K562 (cell line): ENCODE results near the gene CDKN1B.

Source experiments
- EGR1 ChIP-seq: fragments of 450-650 bp; conservative IDR thresholded peaks from 2 replicates; pipeline ENCODE4 v1.6.1; 2017; ENCODE audit warnings: mild to moderate bottlenecking
- FOXA1 ChIP-seq: fragments of 450-650 bp; IDR thresholded peaks from 2 replicates; pipeline ENCODE4 v1.6.1; 2016; ENCODE audit warnings: mild to moderate bottlenecking, borderline replicate concordance
- KAT8 ChIP-seq: fragments of 450-650 bp; IDR thresholded peaks from 2 replicates; pipeline ENCODE4 v1.6.1; 2016; ENCODE audit warnings: low read depth, mild to moderate bottlenecking
- MYC ChIP-seq, 2 experiments: fragments of 250-450 bp in 1 of 2; sonication (Bioruptor Pico) in 1 of 2; IDR thresholded peaks; 2 replicates each; pipeline versions ENCODE4 v1.5.1 to v1.6.1; 2012 to 2021; ENCODE audit warnings: low read depth in 2 of 2, borderline replicate concordance in 1 of 2, improper control_type of control experiment in 1 of 2, low read length in 1 of 2, mild to moderate bottlenecking in 1 of 2, moderate library complexity in 1 of 2
- NFYB ChIP-seq: IDR thresholded peaks from 2 replicates; pipeline ENCODE4 v1.6.1; 2011; ENCODE audit warnings: mild to moderate bottlenecking, moderate library complexity; ENCODE audit not compliant: insufficient read length; ENCODE audit errors: extremely low read depth
- TF ChIP-seq, protein P1 (sequence below), 2 experiments: fragments of 450-650 bp; formaldehyde crosslinking in 1 of 2; IDR thresholded peaks; 2 replicates each; pipeline versions ENCODE4 v1.4.0 to v1.6.1; 2014 to 2020; ENCODE audit warnings: mild to moderate bottlenecking in 2 of 2, borderline replicate concordance in 1 of 2, low read depth in 1 of 2

DNA sequence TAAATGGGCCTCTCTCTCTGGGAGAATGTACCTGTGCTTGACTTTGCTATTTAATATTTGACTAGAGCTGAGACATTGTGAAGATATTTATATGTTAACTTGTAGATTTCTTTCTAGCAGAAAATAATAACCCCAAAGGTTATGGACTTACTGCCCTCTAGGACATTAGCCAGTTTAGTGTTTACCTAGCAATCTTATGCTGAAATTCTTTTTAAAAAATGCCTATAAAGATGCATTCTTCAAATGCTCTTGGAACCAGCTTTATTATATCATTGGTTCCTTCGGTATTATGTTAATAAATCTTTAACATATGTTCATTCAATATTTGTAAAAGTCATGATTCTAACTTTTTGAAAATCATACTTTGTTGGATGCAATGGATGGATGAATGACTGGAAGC, 49.2 kb upstream of the CDKN1B start:
- TF ChIP-seq MYC (IDR thresholded peaks at IDR 0.05; ENCODE audit: low read depth, low read length) (no peak), MYC (CRISPR knock-in tag; IDR thresholded peaks at IDR 0.05; ENCODE audit: borderline replicate concordance, low read depth) (no peak), NFYB (no peak), KAT8 (no peak), FOXA1 (no peak), EGR1 (no peak)
- TF ChIP-seq, protein P1, sequence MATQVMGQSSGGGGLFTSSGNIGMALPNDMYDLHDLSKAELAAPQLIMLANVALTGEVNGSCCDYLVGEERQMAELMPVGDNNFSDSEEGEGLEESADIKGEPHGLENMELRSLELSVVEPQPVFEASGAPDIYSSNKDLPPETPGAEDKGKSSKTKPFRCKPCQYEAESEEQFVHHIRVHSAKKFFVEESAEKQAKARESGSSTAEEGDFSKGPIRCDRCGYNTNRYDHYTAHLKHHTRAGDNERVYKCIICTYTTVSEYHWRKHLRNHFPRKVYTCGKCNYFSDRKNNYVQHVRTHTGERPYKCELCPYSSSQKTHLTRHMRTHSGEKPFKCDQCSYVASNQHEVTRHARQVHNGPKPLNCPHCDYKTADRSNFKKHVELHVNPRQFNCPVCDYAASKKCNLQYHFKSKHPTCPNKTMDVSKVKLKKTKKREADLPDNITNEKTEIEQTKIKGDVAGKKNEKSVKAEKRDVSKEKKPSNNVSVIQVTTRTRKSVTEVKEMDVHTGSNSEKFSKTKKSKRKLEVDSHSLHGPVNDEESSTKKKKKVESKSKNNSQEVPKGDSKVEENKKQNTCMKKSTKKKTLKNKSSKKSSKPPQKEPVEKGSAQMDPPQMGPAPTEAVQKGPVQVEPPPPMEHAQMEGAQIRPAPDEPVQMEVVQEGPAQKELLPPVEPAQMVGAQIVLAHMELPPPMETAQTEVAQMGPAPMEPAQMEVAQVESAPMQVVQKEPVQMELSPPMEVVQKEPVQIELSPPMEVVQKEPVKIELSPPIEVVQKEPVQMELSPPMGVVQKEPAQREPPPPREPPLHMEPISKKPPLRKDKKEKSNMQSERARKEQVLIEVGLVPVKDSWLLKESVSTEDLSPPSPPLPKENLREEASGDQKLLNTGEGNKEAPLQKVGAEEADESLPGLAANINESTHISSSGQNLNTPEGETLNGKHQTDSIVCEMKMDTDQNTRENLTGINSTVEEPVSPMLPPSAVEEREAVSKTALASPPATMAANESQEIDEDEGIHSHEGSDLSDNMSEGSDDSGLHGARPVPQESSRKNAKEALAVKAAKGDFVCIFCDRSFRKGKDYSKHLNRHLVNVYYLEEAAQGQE (IDR thresholded peaks at IDR 0.05; ENCODE audit: borderline replicate concordance) = no peak
- TF ChIP-seq, protein P1 (CRISPR knock-in tag; IDR thresholded peaks at IDR 0.05; ENCODE audit: low read depth) = no peak
